Vagina (tissue), 2 donors: ENCODE results near the gene DSCAML1.

Experiments used
- POLR2A ChIP-seq, 2 donors: fragments of 450-650 bp; IDR thresholded peaks; one replicate each; pipeline ENCODE4 v1.6.1; 2017; ENCODE audit warnings: antibody characterized with exemption in 2 of 2, mild to moderate bottlenecking in 2 of 2, moderate library complexity in 2 of 2
- POLR2AphosphoS5 ChIP-seq, 2 donors: sonication (generic); formaldehyde crosslinking; IDR thresholded peaks; one replicate each; pipeline ENCODE4 v1.9.0; 2017; ENCODE audit warnings: antibody characterized with exemption in 2 of 2, mild to moderate bottlenecking in 2 of 2, low read depth in 1 of 2; ENCODE audit not compliant: insufficient read depth in 1 of 2
- TF ChIP-seq, protein P1 (sequence below), 3 experiments: fragments of 450-650 bp in 2 of 3; fragments of 200-600 bp in 1 of 3; sonication (generic) in 1 of 3; IDR thresholded peaks; one replicate each; pipeline ENCODE4 v1.5.1; 2017 to 2019; ENCODE audit warnings: antibody characterized with exemption in 3 of 3, mild to moderate bottlenecking in 2 of 3, moderate library complexity in 2 of 3

DNA sequence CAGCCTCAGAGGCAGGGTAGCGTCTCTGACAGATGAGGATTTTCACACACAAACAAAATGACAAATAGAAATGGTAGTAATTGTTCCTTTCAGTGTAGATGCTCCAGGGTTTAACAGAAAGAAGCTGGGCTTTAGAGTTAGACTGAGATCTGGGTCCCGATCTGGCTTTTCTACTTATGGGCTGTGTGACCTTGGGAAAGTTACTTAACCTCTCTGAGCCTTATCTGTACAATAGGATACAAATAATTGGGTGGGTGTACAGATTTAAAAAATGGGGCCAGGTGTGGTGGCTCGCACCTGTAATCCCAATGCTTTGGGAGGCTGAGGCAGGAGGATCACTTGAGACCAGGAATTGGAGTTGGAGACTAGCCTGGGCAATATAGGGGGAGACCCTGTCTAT, 264.4 kb downstream of the DSCAML1 start:
- TF ChIP-seq, protein P1, sequence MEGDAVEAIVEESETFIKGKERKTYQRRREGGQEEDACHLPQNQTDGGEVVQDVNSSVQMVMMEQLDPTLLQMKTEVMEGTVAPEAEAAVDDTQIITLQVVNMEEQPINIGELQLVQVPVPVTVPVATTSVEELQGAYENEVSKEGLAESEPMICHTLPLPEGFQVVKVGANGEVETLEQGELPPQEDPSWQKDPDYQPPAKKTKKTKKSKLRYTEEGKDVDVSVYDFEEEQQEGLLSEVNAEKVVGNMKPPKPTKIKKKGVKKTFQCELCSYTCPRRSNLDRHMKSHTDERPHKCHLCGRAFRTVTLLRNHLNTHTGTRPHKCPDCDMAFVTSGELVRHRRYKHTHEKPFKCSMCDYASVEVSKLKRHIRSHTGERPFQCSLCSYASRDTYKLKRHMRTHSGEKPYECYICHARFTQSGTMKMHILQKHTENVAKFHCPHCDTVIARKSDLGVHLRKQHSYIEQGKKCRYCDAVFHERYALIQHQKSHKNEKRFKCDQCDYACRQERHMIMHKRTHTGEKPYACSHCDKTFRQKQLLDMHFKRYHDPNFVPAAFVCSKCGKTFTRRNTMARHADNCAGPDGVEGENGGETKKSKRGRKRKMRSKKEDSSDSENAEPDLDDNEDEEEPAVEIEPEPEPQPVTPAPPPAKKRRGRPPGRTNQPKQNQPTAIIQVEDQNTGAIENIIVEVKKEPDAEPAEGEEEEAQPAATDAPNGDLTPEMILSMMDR (IDR thresholded peaks at IDR 0.05), result no peak
- no peak for TF ChIP-seq POLR2AphosphoS5 (IDR thresholded peaks at IDR 0.05; ENCODE audit: insufficient read depth in 1 of 2, low read depth in 1 of 2)
- TF ChIP-seq POLR2A (IDR thresholded peaks at IDR 0.05), result no peak
